ENCODE measurements around the gene KHSRP. TPM values are rescaled to one million over a fixed set of nuclear protein-coding genes. Genes with fewer than 3 reads are reported as not detected.
"Not testable (repeated sequence)": the region's sequence is repeated elsewhere in the genome, so short reads cannot be mapped to it uniquely, and the experiment has no call there.

The KHSRP gene
- total and polyA plus RNA-seq, 4 donors: 68.3 to 317 (median 198) TPM

- Histone ChIP-seq H3K9me3 (ENCODE audit: control insufficient read depth, insufficient read depth, low read length) (no peaks in the 10 kb centered on the region), H3K4me3 (ENCODE audit: low read depth, low read length) (no peak overlapping the region), H3K4me1 (ENCODE audit: control insufficient read depth, insufficient read depth, low read length) (peaks cover 6% of the 10 kb centered on the region), H3K27me3 (ENCODE audit: control insufficient read depth, insufficient read depth, low read length) (no peaks in the 10 kb centered on the region), H3K27ac (ENCODE audit: low read depth, low read length) (no peak overlapping the region), H3K36me3 (ENCODE audit: control insufficient read depth, insufficient read depth, low read length) (peaks cover 56% of the 10 kb centered on the region)
- peak in 2 of 6 donors; percentile 13 to 27 for DNase-seq (ENCODE audit: low read depth in 4 of 6, low spot score in 6 of 6)
- WGBS (ENCODE audit: insufficient coverage): 51% methylated on average over 13 of the region's 15 CpGs
These were observed 12.0 kb downstream of the KHSRP start for GRCh38 chr19:6412447-6413091.

DNA sequence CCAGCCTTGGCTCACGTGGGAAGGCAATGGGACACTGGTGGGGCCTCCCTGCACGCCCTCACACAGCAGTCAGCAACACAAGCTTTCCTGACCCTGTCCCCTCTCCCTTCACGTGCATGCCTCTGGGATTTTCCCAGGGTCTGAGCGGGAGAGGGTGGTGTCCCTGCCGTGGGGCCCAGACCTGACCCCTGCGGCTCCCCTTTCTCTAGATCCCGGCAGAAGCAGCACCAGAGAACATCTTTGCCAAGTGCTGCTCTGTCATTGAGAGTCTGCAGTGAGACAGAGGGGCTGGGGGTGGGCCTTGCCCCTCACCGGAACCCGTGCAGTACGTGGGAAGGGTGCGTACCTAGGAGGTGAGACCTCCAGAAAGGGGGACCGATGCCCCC is 12.6 kb downstream of the KHSRP start:
- no peaks in the 10 kb centered on the region for H3K9me3 ChIP-seq (ENCODE audit: control insufficient read depth, insufficient read depth, low read length)
- H3K27ac ChIP-seq (ENCODE audit: low read depth, low read length): no peak overlapping the region
- peaks cover 4% of the 10 kb centered on the region for H3K4me1 ChIP-seq (ENCODE audit: control insufficient read depth, insufficient read depth, low read length)
- H3K4me3 ChIP-seq (ENCODE audit: low read depth, low read length): no peak overlapping the region
- peaks cover 50% of the 10 kb centered on the region for H3K36me3 ChIP-seq (ENCODE audit: control insufficient read depth, insufficient read depth, low read length)
- DNase-seq (ENCODE audit: low read depth in 4 of 6, low spot score in 6 of 6): no peak
- 58% methylated on average over 11 of the region's 12 CpGs for WGBS (ENCODE audit: insufficient coverage)
- H3K27me3 ChIP-seq (ENCODE audit: control insufficient read depth, insufficient read depth, low read length): no peaks in the 10 kb centered on the region

DNA sequence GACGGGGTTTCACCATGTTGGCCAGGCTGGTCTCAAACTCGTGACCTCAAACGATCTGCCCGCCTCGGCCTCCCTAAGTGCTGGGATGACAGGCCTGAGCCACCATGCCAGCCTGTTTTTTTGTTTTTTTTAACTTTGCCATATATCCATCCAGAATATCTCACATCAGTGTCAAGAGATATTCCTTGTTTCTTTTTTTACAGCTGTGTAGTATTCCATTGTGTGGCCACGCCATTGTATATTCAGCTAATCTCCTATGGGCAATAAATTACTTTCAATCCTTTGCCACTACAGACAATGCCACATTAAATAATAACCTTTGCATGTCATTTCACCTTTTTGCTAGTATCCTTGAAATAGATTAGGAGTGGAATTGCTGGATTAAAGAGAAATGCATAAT is 15.3 kb downstream of the KHSRP start:
- Histone ChIP-seq H3K27ac (ENCODE audit: low read depth, low read length) (no peak overlapping the region), H3K36me3 (ENCODE audit: control insufficient read depth, insufficient read depth, low read length) (peaks cover 23% of the 10 kb centered on the region), H3K9me3 (ENCODE audit: control insufficient read depth, insufficient read depth, low read length) (no peaks in the 10 kb centered on the region), H3K27me3 (ENCODE audit: control insufficient read depth, insufficient read depth, low read length) (no peaks in the 10 kb centered on the region), H3K4me3 (ENCODE audit: low read depth, low read length) (no peak overlapping the region), H3K4me1 (ENCODE audit: control insufficient read depth, insufficient read depth, low read length) (peaks cover 4% of the 10 kb centered on the region)
- no peak for DNase-seq (ENCODE audit: low read depth in 4 of 6, low spot score in 6 of 6)
- no CpG with 5 or more reads among the region's 6 CpGs for WGBS (ENCODE audit: insufficient coverage)

DNA sequence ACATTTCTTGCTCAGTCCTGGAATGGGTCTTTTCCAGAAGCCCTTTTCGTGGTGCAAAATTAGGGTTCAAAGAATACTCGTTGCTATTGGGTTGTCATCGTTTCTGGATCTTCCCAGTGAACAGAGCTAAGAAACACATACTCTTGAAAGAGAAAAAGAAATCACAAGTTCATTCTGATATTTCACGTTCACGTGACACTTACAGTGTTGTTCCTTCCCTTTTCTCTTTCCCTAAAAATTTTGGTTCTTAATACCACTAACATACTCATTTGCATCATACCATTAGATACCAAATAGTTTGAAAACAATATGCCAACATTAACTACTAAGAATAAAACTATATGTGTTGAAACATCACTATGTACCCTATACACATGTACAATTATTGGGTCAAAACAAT is 18.2 kb downstream of the KHSRP start:
- no peak for DNase-seq (ENCODE audit: low read depth in 4 of 6, low spot score in 6 of 6)
- H3K36me3 ChIP-seq (ENCODE audit: control insufficient read depth, insufficient read depth, low read length): no peaks in the 10 kb centered on the region
- no peaks in the 10 kb centered on the region for H3K27me3 ChIP-seq (ENCODE audit: control insufficient read depth, insufficient read depth, low read length)
- WGBS (ENCODE audit: insufficient coverage): 90% methylated on average over 3 of the region's 5 CpGs
- H3K9me3 ChIP-seq (ENCODE audit: control insufficient read depth, insufficient read depth, low read length): no peaks in the 10 kb centered on the region
- peaks cover 17% of the 10 kb centered on the region for H3K4me1 ChIP-seq (ENCODE audit: control insufficient read depth, insufficient read depth, low read length)
- H3K27ac ChIP-seq (ENCODE audit: low read depth, low read length): no peak overlapping the region
- H3K4me3 ChIP-seq (ENCODE audit: low read depth, low read length): no peak overlapping the region

GRCh38 chr19:6402837-6403608 is 21.6 kb downstream of the KHSRP start:
- WGBS (ENCODE audit: insufficient coverage): 9% methylated on average over 19 of the region's 22 CpGs

DNA sequence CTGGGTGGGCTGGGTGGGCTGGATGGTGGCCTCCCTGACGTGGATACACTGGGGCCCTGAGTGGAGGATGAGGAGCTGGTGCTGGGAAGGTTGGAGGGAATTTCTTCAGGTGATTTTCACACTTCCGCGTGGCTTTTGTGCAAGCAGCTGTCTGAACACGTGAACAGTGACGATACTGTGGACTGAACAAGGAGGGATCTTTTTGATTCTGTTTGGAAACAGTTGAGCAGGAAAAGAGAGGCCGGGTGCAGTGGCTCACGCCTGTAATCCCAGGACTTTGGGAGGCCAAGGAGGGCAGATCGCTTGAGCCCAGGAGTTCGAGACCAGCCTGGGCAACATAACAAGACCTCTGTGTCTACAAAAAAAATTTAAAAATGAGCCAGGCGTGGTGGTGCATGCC is 22.6 kb downstream of the KHSRP start:
- WGBS (ENCODE audit: insufficient coverage): 77% methylated on average over 7 of the region's 10 CpGs
- Histone ChIP-seq H3K4me1 (ENCODE audit: control insufficient read depth, insufficient read depth, low read length) (peaks cover 17% of the 10 kb centered on the region), H3K27me3 (ENCODE audit: control insufficient read depth, insufficient read depth, low read length) (no peaks in the 10 kb centered on the region), H3K9me3 (ENCODE audit: control insufficient read depth, insufficient read depth, low read length) (no peaks in the 10 kb centered on the region), H3K4me3 (ENCODE audit: low read depth, low read length) (no peak overlapping the region), H3K27ac (ENCODE audit: low read depth, low read length) (no peak overlapping the region), H3K36me3 (ENCODE audit: control insufficient read depth, insufficient read depth, low read length) (no peaks in the 10 kb centered on the region)
- no peak for DNase-seq (ENCODE audit: low read depth in 4 of 6, low spot score in 6 of 6)

More at GRCh38 chr19:6402837-6403608, 21.6 kb downstream of the KHSRP start:
- H3K36me3 ChIP-seq (ENCODE audit: control insufficient read depth, insufficient read depth, low read length): no peaks in the 10 kb centered on the region
- peaks cover 17% of the 10 kb centered on the region for H3K4me1 ChIP-seq (ENCODE audit: control insufficient read depth, insufficient read depth, low read length)
- no peak overlapping the region for H3K4me3 ChIP-seq (ENCODE audit: low read depth, low read length)
- no peaks in the 10 kb centered on the region for H3K9me3 ChIP-seq (ENCODE audit: control insufficient read depth, insufficient read depth, low read length)
- DNase-seq (ENCODE audit: low read depth in 4 of 6, low spot score in 6 of 6): peak; percentile 71 to 98 (median 82)
- H3K27me3 ChIP-seq (ENCODE audit: control insufficient read depth, insufficient read depth, low read length): no peaks in the 10 kb centered on the region
- peak overlapping the region; percentile 78 for H3K27ac ChIP-seq (ENCODE audit: low read depth, low read length)

- not testable (repeated sequence) for H3K27ac ChIP-seq (ENCODE audit: low read depth, low read length); H3K36me3 ChIP-seq (ENCODE audit: control insufficient read depth, insufficient read depth, low read length); H3K9me3 ChIP-seq (ENCODE audit: control insufficient read depth, insufficient read depth, low read length); H3K4me3 ChIP-seq (ENCODE audit: low read depth, low read length); DNase-seq (ENCODE audit: low read depth in 4 of 6, low spot score in 6 of 6); H3K27me3 ChIP-seq (ENCODE audit: control insufficient read depth, insufficient read depth, low read length)
- H3K4me1 ChIP-seq (ENCODE audit: control insufficient read depth, insufficient read depth, low read length): peaks cover 17% of the 10 kb centered on the region
- 95% methylated on average over 17 of the region's 23 CpGs for WGBS (ENCODE audit: insufficient coverage)
These were observed 24.3 kb downstream of the KHSRP start for GRCh38 chr19:6400062-6400944.

DNA sequence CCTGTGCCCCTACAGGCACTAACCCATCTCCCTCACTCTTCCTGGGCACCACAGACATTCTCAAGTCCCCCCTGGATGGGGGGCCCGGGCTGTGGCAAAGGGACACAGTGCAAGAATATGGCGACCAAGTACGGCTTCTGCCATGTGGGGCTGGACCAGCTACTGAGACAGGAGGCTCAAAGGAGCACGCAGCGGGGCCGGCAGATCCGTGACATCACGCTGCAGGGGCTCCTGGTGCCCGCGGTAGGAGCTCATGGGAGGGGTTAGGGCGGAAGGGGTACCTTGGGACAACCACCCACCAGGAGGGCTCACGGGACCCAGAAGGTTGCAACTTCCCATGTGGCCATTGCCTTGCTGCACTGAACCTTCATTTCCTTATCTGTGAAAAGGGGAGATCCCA is 28.3 kb downstream of the KHSRP start:
- Histone ChIP-seq H3K27me3 (ENCODE audit: control insufficient read depth, insufficient read depth, low read length) (no peaks in the 10 kb centered on the region), H3K9me3 (ENCODE audit: control insufficient read depth, insufficient read depth, low read length) (no peaks in the 10 kb centered on the region), H3K27ac (ENCODE audit: low read depth, low read length) (no peak overlapping the region), H3K4me3 (ENCODE audit: low read depth, low read length) (no peak overlapping the region), H3K4me1 (ENCODE audit: control insufficient read depth, insufficient read depth, low read length) (peaks cover 18% of the 10 kb centered on the region), H3K36me3 (ENCODE audit: control insufficient read depth, insufficient read depth, low read length) (peaks cover 3% of the 10 kb centered on the region)
- DNase-seq (ENCODE audit: low read depth in 4 of 6, low spot score in 6 of 6): no peak
- WGBS (ENCODE audit: insufficient coverage): 91% methylated on average over 12 of the region's 12 CpGs

DNA sequence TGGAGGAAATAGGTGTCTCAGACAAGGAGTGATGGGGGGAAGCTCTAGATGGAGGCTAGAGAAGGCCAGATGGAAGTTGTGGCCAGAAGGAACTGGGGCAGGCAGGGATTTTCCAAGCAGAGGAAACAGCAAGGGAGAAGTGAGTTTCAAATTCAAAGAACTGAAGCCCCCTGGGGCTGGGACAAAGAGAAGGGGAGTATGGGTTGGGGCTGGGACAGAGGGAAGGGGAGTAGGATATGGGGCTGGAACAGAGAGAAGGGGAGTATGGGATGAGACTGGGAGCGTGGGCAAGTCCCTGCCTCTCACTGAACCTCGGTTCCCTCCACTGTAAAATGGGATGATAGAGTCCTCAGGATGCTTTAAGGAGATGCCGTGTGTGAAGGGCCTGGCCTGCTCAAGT is 29.8 kb downstream of the KHSRP start:
- DNase-seq (ENCODE audit: low read depth in 4 of 6, low spot score in 6 of 6): no peak
- H3K36me3 ChIP-seq (ENCODE audit: control insufficient read depth, insufficient read depth, low read length): peaks cover 17% of the 10 kb centered on the region
- H3K9me3 ChIP-seq (ENCODE audit: control insufficient read depth, insufficient read depth, low read length): no peaks in the 10 kb centered on the region
- H3K27ac ChIP-seq (ENCODE audit: low read depth, low read length): no peak overlapping the region
- WGBS (ENCODE audit: insufficient coverage): 75% methylated on average over 2 of the region's 3 CpGs
- no peak overlapping the region for H3K4me3 ChIP-seq (ENCODE audit: low read depth, low read length)
- no peaks in the 10 kb centered on the region for H3K27me3 ChIP-seq (ENCODE audit: control insufficient read depth, insufficient read depth, low read length)
- H3K4me1 ChIP-seq (ENCODE audit: control insufficient read depth, insufficient read depth, low read length): peaks cover 18% of the 10 kb centered on the region
